SHP77 (cell line): ENCODE measurements around the gene GOLT1A.

Source experiments
- DNase-seq, 2 experiments: peaks; one replicate each; lab custom pipeline; 2025; lab: John Stamatoyannopoulos, UW

GOLT1A gene

GRCh38 chr1:204190212-204191211, 23.3 kb downstream of the GOLT1A start:
- no peak for DNase-seq

GRCh38 chr1:204188959-204189639, 24.7 kb downstream of the GOLT1A start:
- no peak for DNase-seq

GRCh38 chr1:204186597-204186996, 27.2 kb downstream of the GOLT1A start:
- no peak for DNase-seq

- no peak for DNase-seq
These were observed 32.7 kb downstream of the GOLT1A start for GRCh38 chr1:204181116-204181515.

DNA sequence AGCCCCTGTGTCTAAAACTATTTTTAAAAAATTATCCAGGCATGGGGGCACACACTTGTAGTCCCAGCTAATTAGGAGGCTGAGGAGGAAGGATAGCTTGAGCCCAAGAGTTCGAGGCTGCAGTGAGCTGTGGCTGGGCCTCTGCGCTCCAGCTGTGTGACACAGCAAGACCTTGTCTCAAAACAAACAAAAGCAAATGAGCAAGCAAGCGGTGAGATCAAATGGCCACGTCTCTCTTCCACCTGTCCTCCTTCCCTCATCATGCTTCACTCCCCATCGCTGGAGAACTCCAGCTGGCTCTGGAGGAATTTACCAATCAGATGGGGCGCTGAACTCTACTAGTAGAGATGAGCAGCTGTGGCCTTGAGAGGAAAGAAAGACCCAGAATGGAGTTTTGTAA, 33.7 kb downstream of the GOLT1A start:
- peak in 1 of 2 experiments; percentile 27 for DNase-seq

- DNase-seq = no peak
These were observed 35.1 kb downstream of the GOLT1A start for GRCh38 chr1:204178487-204179281.

DNA sequence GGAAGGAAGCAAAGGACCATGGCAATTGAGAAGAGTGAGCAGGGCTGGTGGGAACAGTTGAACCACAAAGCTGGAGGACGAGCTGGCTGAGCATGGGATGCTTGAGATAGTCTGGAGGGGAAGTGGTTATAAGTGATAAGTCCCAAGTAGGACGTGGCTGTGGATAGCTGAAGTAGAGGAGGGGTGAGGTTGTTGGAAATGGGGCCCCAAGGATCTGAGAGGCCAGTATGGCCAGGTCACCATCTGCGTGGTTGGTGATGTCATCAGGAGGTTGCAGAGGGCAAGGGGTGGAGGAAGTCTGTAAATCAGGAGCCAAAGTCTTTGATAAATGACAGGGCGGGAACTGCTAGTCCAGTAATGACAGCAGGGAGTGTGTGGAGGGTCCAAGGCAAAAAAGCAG, 36.7 kb downstream of the GOLT1A start:
- no peak for DNase-seq

GRCh38 chr1:204176049-204176448, 37.7 kb downstream of the GOLT1A start:
- DNase-seq = no peak

- DNase-seq = no peak
These were observed 38.8 kb downstream of the GOLT1A start for GRCh38 chr1:204174958-204175357.

DNA sequence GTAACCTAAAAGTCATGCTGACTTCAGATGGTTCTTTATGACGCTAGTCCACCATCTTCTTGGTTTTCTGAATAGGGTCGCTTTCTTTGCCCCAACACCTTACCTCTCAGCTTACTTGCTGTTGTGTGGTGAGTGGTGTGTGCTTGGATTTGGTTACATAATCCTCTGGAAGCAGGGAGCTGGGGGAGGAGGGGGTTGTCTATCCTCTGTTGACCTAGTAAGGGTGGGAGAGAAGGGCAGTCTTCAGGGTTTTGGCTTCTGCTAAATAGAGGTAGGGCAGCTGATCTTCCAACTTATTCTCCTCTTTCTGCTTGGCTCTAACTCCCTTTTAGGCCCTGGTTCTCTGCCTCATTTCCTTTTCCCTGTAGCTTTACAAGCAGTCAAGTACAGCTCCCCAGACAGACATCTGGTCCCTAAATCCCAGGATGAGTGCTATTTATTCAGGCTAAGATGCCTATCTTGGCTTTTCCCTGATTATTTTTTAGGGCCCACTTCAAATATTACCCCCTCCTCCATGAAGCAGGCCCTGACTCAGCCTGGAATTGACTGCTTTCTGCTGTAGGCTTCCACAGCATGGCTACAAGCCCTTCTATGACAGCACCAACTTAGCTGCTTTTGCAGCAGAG, 41.3 kb downstream of the GOLT1A start:
- no peak for DNase-seq

DNA sequence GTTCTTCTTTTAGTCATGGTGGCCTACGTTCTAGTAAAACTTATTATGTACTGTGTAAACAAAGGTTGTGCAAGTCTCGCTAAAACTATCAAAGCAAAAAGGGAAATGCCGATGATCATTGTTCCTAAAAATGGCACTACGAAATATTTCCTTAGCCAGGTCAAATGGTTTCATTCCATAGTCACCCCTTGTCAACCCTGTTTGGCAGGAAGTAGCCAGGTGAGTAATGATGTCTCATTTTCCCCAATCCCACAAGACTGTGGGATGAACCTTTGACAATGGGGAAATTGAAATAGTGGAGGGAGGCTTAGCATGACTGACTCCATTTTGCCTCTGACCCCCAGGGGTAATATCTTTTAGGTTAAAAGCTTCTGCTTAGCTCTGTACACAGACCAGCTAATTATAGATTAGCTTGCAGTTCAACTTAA, 42.0 kb downstream of the GOLT1A start:
- no peak for DNase-seq

GRCh38 chr1:204170494-204171155, 43.2 kb downstream of the GOLT1A start:
- DNase-seq = no peak

DNA sequence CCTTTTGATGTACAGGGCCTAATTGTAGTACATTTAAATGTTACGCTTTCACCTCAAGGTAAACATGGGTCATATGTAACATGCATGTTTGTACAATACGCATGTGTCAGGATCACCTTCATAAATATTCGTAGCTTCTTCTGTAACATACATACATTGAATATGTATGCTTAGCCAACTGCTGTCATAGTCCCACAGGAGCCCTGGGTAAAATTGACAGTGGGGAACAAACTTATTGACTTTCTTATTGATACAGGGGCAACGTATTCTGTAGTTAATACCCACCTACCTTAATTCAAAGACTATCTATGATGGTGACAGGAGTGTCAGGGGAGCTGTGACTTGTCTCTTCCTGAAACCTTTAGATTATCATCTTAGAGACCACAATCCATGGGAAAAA, 43.9 kb downstream of the GOLT1A start:
- no peak for DNase-seq

DNA sequence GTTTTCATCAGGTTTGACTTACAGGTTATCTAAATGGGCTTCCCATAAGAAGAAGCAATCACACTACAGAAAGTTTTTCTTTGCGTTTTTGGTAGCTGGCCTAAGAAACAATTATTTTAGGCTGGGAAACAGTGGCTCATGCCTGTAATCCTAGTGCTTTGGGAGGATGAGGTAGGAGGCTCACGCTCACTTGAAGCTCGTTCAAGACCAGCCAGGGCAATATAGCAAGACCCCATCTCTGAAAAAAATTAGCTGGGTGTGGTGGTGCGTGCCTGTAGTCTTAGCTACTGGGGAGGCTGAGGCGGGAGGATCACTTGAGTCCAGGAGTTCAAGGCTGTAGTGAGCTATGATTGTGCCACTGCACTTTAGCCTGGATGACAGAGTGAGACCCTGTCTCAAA, 46.1 kb downstream of the GOLT1A start:
- no peak for DNase-seq

- no peak for DNase-seq
These were observed 47.6 kb downstream of the GOLT1A start, which contains the start of gene REN for GRCh38 chr1:204166219-204166618. REN (minus strand) TSS chr1:204166337; CDS start chr1:204166293, 44 bp downstream.

GRCh38 chr1:204162494-204163074, 51.2 kb downstream of the GOLT1A start:
- peak; percentile 66 to 77 for DNase-seq

DNA sequence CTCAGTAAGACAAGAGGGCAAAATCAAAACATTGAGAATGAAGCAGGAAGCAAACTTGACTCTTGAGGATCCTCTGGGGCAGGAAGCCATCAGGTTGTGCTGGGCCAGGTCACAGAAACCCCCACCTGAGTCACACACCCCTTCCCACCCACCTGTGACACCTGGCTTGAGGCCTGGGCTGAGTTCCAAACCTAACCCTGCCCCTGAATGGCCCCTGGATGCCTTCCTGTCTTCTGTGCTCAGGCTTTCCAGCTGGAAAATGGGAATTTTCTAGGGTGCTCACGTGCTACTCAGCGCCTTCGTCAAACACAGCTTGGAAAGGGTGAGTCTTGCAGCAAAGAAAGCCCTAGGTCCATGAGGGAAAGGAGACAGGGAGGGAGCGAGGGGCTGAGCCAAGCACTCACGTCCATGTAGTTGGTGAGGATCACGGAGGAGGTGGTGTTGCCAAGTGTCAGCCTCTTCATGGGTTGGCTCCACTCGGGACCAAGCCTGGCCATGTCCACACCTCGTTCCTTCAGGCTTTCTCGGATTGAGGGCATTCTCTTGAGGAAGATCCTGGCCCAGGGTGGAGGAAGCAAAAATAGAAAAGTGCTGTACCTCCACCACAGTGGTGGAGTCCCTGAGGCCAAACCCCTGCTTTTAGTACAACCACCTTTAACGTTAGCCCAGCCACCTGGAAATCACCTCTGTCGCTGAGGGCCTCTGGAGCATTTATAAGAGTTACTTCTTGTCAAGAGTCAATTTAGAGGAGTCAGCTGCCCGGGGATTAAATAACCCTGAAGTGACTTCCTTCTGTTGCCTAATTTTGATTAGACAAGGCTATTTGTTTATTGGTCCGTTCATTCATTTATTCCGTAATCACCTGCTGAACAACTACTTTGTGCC, 51.9 kb downstream of the GOLT1A start:
- DNase-seq = no peak

DNA sequence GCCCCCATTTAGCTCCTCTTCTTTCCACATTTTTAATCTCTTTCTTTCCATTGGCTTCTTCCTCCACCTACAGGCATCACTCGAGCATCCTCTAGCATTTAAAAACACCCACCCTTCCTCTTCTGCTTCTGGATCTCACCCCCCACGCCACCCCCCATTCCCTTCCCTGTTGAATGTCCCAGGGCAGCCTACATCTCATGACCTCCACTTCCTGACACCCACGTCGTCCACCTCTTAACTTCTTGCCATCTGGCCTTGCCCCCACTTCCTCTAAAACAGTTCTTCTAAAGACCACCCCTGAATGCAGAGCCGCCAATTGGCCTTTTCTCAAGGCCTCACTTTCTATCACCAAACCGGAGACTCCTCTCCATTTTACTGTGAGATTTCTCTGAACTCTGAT, 55.8 kb downstream of the GOLT1A start:
- no peak for DNase-seq

- no peak for DNase-seq
These were observed 57.9 kb downstream of the GOLT1A start for GRCh38 chr1:204155881-204156280.
